ENCODE data around the gene FBXO9. TPM values are rescaled to one million over a fixed set of nuclear protein-coding genes. Genes with fewer than 3 reads are reported as not detected.

The FBXO9 gene
- 10 to 100 TPM; 46.2 to 72.0 (median 51.8) TPM for polyA plus RNA-seq (ENCODE audit: low read depth in 6 of 6)

DNA sequence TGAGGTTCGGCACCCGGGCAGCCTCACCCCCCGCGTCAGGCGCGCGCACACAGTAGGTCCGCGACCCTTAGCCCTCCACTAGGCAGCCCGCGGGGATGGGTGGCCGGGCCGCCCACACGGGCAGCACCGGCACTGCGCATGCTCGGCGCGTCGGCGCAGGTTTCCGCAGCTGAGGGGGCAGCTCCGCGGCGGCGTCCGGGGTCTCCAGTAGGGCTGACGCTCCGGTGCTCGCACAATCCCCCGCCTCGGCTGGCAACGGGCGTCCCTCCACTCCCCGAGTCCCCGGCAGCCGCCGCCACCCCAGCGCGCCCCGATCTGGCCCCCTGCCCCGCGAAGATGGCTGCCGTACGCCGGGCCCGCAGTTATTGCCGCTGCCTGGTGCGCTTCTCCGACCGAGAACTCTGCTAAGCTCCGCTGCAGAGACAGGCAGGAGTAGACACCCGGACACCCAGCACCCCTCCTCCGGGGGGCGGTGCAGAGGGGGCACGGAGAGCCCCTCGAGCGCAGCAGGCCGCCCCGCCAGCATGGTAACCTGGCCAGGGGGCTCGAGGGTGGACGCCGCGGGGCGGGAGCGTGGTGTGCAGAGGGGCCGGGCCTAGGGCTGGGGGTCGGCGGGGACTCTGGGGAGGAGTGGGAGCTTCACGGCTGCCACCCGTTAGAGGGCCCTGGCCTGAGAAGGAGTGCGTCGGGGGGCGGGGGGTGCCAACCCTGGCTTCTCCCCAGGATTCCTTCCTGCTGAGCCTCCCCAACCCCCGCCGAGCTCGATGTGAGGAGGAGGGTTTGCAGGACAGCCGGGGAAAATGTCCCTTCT is at the start of gene FBXO9:
TSS of gene FBXO9 (plus strand) at position 139 of the 811 bp plus-strand sequence. CDS start at position 525, 386 bp downstream.
- DNase-seq (peak; percentile 85), ATAC-seq (ENCODE audit: low read depth in 2 of 2) (peak; percentile 57 to 58)
- no peaks in the 10 kb centered on the region for H3K27me3 Mint-ChIP-seq
- H3K4me1 Mint-ChIP-seq = peaks cover 11 to 46% (median 39%) of the 10 kb centered on the region in 3 donors
- H3K27ac Mint-ChIP-seq = peak within 1 kb of the TSS; percentile 74 to 99 (median 97)
- no peaks in the 10 kb centered on the region for H3K36me3 Mint-ChIP-seq
- H3K9me3 Mint-ChIP-seq = no peaks in the 10 kb centered on the region
- peak within 1 kb of the TSS; percentile 92 to 100 (median 99) for H3K4me3 Mint-ChIP-seq

DNA sequence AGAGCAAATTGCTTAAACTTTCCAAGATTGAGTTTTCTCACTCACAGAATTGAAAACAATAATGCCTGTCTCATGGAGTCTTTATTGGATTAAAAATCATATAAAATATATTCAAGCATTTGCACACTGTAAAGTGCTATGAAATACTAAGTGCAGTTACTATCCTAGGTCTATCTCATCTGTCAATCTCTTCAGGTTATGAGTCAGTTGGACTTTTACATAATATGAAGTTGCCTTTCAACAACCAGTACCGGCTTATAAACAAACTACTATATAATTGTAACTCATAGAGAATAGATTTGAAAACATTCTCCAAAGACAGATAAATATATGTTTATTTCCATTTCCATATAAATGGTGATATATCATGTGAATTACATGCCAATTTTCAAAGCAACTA is 49.7 kb upstream of the FBXO9 start:
- DNase-seq (no peak), ATAC-seq (ENCODE audit: low read depth in 2 of 2) (no peak)
- Mint-ChIP-seq H3K36me3 (peaks cover 37 to 53% of the 10 kb centered on the region in 2 donors), H3K4me1 (peaks cover 0 to 10% (median 0%) of the 10 kb centered on the region in 3 donors), H3K9me3 (no peaks in the 10 kb centered on the region), H3K27me3 (no peaks in the 10 kb centered on the region), H3K27ac (no peak overlapping the region), H3K4me3 (no peak overlapping the region)

DNA sequence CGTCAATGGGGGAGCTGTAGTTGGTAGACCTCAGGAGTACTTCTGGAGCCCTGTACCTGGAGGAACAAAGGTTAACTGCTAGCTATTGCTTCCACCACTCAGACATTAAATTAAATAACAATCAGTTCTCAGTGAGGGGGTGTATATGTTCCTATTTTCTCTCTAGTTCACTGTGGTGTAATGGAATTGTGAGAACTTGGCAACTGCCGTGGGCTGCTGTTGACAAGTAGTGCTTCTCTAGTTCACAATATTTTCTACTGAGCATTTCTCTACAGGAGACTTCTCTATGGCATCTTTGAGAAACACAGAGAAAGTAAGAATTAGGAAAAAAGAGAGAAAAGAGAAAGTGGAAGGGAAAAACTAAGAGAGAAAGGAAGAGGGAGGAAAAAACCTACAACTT is 46.8 kb upstream of the FBXO9 start:
- no peaks in the 10 kb centered on the region for H3K9me3 Mint-ChIP-seq
- DNase-seq (no peak), ATAC-seq (ENCODE audit: low read depth in 2 of 2) (no peak)
- no peaks in the 10 kb centered on the region for H3K27me3 Mint-ChIP-seq
- H3K4me3 Mint-ChIP-seq = no peak overlapping the region
- peaks cover 33 to 37% of the 10 kb centered on the region in 2 donors for H3K36me3 Mint-ChIP-seq
- peaks cover 0 to 14% (median 0%) of the 10 kb centered on the region in 3 donors for H3K4me1 Mint-ChIP-seq
- H3K27ac Mint-ChIP-seq = no peak overlapping the region

DNA sequence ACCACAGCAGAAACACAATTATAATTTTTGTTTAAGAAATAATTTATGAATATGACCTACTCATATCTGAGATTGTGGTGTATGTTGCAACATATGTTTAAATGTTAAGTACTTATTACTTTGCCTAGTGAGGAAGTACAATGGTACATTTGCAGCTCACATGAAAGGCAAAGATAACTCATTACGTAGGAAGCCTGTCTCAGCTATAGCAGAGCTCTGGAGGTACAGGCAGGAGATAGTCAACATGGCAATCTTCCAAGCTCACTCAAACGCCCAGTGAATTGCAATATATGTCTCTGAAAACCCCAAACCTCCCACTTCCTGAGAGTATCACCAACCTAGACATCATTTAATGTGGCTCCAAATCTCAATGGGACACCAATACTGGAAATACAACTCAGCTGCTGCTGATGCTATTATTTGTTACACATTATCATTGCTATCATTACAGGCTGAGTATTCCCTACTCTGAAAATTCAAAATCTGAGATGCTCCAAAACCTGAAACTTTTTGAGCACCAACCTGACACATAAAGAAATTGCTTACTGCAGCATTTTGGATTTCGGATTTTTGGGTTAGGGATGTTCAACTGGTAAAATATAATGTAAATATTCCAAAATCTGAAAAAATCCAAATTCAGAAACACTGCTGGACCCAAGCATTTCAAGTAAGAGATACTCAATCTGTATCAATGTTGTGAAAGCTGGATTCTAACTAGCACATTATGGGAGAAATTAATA is 45.0 kb upstream of the FBXO9 start:
- no peak overlapping the region for H3K27ac Mint-ChIP-seq
- no peaks in the 10 kb centered on the region for H3K9me3 Mint-ChIP-seq
- no peak overlapping the region for H3K4me3 Mint-ChIP-seq
- ATAC-seq (ENCODE audit: low read depth in 2 of 2) (no peak), DNase-seq (no peak)
- H3K36me3 Mint-ChIP-seq = peaks cover 29 to 32% of the 10 kb centered on the region in 2 donors
- H3K27me3 Mint-ChIP-seq = no peaks in the 10 kb centered on the region
- H3K4me1 Mint-ChIP-seq = peaks cover 0 to 14% (median 0%) of the 10 kb centered on the region in 3 donors

DNA sequence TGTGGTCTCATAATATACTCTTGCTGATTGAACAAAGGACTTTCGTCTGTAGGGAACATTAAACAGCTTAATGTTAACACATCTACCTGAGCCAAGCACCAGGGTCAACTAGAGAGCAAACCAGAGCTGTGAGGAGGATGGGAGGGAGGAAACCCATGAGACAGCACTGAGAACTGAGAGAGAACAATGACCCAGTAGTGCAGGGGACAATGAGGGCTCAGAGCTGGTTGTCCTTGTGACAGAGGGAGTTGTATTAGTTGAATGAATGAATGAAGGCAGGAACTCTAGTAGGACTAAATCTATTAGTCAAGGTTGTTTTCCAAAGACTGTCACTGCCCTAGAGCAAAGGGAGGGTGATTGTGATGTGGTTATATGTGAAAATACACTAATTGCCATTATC is 41.9 kb upstream of the FBXO9 start:
- no peak for ATAC-seq (ENCODE audit: low read depth in 2 of 2)
- H3K4me3 Mint-ChIP-seq = peak overlapping the region in 1 of 8 donors; percentile 54
- peaks cover 0 to 4% (median 0%) of the 10 kb centered on the region in 3 donors for H3K4me1 Mint-ChIP-seq
- no peaks in the 10 kb centered on the region for H3K9me3 Mint-ChIP-seq
- peaks cover 25 to 27% of the 10 kb centered on the region in 2 donors for H3K36me3 Mint-ChIP-seq
- H3K27me3 Mint-ChIP-seq = no peaks in the 10 kb centered on the region
- H3K27ac Mint-ChIP-seq = no peak overlapping the region
- DNase-seq = no peak

DNA sequence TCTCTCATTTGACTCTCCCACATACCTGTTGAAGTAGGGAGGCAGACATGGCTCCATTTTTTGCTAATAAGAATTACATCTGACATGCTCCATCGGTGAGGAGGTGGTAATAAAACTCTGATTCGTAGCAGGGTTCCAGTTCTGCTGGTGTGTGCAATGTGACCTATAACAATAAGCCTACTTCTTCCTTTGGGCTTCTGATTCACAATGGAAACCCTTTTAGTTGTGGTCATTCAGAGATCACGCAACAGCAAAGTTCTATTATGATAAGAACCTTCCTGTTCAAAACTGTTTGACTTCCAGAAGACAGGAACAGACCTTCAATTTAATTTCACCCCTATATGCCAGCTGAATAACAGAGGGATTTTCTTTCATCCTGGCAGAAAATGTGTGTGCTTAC is 38.7 kb upstream of the FBXO9 start:
- no peak for ATAC-seq (ENCODE audit: low read depth in 2 of 2)
- Mint-ChIP-seq H3K9me3 (no peaks in the 10 kb centered on the region), H3K4me1 (no peaks in the 10 kb centered on the region), H3K27me3 (no peaks in the 10 kb centered on the region), H3K36me3 (peaks cover 31 to 49% of the 10 kb centered on the region in 2 donors), H3K4me3 (no peak overlapping the region), H3K27ac (no peak overlapping the region)
- DNase-seq = no peak

DNA sequence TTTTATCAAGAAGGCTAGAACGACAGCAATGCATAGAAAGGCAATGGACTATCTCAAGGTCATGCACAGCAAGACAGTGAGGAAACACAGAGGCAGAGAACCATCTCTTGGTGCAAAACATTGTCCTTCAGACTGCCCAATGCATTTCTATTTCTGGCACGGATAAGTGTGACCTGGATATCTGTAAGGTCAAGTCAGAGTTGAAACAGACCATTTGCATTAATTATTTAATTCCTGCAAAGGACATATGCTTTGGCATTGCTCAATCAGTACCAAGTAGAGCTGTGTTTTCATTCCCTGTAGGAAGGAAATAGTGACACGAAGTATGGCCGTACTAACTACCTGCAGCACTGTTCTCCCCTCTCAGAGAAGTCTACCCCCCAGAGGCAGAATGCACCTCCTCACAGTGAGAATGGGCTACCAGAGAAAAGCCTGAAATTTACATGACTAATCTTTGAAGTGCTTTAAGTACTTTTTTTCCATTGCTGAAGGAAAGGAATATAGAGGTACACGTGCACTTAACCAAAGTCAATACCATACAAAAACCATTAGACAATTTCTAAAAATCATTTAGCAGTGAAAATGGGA is 38.0 kb upstream of the FBXO9 start:
- H3K4me1 Mint-ChIP-seq = no peaks in the 10 kb centered on the region
- DNase-seq = no peak
- H3K9me3 Mint-ChIP-seq = no peaks in the 10 kb centered on the region
- no peak for ATAC-seq (ENCODE audit: low read depth in 2 of 2)
- no peak overlapping the region for H3K4me3 Mint-ChIP-seq
- H3K27ac Mint-ChIP-seq = no peak overlapping the region
- peaks cover 30 to 49% of the 10 kb centered on the region in 2 donors for H3K36me3 Mint-ChIP-seq
- no peaks in the 10 kb centered on the region for H3K27me3 Mint-ChIP-seq

DNA sequence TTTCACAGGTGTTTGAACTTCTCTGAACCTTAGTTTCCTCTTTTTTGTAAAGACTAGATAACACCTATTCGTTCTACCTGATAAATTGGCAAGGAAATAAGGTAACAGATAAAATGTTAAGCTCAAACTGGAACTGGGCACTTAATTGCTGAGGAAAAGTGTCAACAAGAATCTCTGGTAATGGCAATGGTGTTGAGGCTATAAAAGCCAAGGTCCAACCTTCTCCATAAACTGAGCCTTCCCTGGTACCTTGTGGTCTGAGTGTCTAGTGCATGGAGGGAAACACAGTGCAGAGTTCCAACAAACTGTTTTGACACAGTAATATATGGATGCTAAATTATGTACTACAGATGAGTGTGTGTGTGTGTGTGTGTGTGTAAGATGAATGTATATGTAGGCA is 36.7 kb upstream of the FBXO9 start:
- peaks cover 38 to 52% of the 10 kb centered on the region in 2 donors for H3K36me3 Mint-ChIP-seq
- H3K4me1 Mint-ChIP-seq = no peaks in the 10 kb centered on the region
- ATAC-seq (ENCODE audit: low read depth in 2 of 2) (no peak), DNase-seq (no peak)
- no peaks in the 10 kb centered on the region for H3K9me3 Mint-ChIP-seq
- H3K27ac Mint-ChIP-seq = peak overlapping the region in 1 of 6 donors; percentile 28
- no peak overlapping the region for H3K4me3 Mint-ChIP-seq
- H3K27me3 Mint-ChIP-seq = no peaks in the 10 kb centered on the region

DNA sequence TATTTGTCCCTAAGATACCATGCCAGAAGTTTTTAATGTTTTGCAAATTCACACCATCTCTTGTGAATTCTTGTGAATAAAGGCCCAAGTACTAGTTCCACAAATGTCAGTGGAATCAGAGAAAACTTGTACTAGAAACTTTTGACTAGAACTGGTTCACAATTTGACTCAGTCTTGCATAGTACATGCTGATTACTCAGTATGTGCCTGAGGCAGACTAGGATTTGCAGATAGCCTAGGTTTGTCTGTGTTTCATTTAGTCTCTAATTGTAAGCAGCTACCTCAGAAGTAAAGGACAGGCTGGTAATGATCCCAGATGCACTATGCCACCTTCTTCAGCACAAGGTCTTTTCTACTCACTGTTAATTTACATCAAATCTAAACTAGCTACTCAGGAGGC is 35.9 kb upstream of the FBXO9 start:
- no peaks in the 10 kb centered on the region for H3K9me3 Mint-ChIP-seq
- H3K27ac Mint-ChIP-seq = no peak overlapping the region
- peaks cover 46 to 49% of the 10 kb centered on the region in 2 donors for H3K36me3 Mint-ChIP-seq
- H3K4me1 Mint-ChIP-seq = no peaks in the 10 kb centered on the region
- ATAC-seq (ENCODE audit: low read depth in 2 of 2) = no peak
- no peaks in the 10 kb centered on the region for H3K27me3 Mint-ChIP-seq
- no peak overlapping the region for H3K4me3 Mint-ChIP-seq
- DNase-seq = no peak

DNA sequence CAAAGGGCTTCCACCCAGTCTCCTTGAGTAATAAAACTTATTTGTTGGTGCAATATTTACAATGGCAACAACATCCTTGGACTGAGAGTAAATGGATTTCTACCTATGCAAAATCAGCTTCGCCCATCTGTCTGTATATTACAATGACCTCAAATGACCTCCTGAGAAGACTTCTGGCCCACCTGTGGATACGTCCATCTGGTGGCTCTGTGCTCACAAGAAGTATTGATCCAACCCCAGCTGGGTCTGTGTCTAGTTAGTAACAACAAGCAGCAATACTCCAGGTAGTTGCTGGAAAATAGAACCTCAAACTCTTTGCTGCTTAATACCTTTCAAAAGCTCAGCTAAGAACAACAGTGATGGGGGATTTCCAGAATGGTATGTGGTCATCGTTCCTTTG is 35.4 kb upstream of the FBXO9 start:
- H3K4me1 Mint-ChIP-seq = no peaks in the 10 kb centered on the region
- H3K27me3 Mint-ChIP-seq = no peaks in the 10 kb centered on the region
- H3K9me3 Mint-ChIP-seq = no peaks in the 10 kb centered on the region
- H3K27ac Mint-ChIP-seq = no peak overlapping the region
- ATAC-seq (ENCODE audit: low read depth in 2 of 2) (no peak), DNase-seq (no peak)
- H3K36me3 Mint-ChIP-seq = peaks cover 51 to 54% of the 10 kb centered on the region in 2 donors
- H3K4me3 Mint-ChIP-seq = no peak overlapping the region

DNA sequence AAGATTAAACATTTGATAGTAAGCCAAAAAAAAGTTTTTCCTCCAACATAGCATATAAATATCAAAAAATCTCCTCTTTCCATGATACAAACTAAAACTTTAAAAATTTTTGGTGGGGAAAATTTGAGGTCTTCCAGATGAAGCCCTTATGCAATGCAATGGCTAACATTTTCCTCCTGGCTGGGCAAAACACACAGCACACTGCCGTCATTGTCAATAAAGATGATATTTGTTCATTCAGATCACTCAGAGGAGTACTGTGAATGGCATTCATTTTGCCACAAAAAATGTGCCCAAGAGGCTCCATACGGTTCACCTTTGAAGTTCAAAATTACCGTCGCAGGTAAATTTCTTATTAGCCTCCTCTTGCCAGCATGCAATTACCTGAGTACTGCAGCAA is 33.9 kb upstream of the FBXO9 start:
- ATAC-seq (ENCODE audit: low read depth in 2 of 2) (no peak), DNase-seq (no peak)
- peaks cover 50 to 54% of the 10 kb centered on the region in 2 donors for H3K36me3 Mint-ChIP-seq
- H3K4me1 Mint-ChIP-seq = no peaks in the 10 kb centered on the region
- H3K27ac Mint-ChIP-seq = no peak overlapping the region
- no peak overlapping the region for H3K4me3 Mint-ChIP-seq
- no peaks in the 10 kb centered on the region for H3K9me3 Mint-ChIP-seq
- no peaks in the 10 kb centered on the region for H3K27me3 Mint-ChIP-seq

DNA sequence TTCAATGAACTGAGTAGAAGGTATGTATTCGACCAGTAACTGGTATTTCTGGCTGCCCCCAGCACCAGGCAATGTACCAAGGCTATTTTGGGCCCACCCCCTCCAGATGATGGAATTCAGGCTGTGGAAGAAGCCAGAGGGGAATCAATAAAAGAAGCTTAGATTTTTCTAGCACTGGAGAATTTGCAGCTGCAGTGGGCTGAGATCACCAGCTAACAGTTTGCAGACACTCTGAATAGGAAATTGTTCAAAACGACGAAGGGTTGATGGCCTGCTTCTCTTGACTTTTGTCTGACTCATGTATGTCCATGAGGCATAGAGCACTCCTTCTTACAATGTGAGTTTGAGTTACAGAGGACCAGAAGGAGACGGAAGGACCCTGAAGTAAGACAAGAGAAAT is 32.4 kb upstream of the FBXO9 start:
- H3K4me1 Mint-ChIP-seq = peaks cover 0 to 5% (median 0%) of the 10 kb centered on the region in 3 donors
- no peak overlapping the region for H3K27ac Mint-ChIP-seq
- no peak overlapping the region for H3K4me3 Mint-ChIP-seq
- no peaks in the 10 kb centered on the region for H3K27me3 Mint-ChIP-seq
- H3K36me3 Mint-ChIP-seq = peaks cover 50 to 52% of the 10 kb centered on the region in 2 donors
- H3K9me3 Mint-ChIP-seq = no peaks in the 10 kb centered on the region
- DNase-seq (no peak), ATAC-seq (ENCODE audit: low read depth in 2 of 2) (no peak)

DNA sequence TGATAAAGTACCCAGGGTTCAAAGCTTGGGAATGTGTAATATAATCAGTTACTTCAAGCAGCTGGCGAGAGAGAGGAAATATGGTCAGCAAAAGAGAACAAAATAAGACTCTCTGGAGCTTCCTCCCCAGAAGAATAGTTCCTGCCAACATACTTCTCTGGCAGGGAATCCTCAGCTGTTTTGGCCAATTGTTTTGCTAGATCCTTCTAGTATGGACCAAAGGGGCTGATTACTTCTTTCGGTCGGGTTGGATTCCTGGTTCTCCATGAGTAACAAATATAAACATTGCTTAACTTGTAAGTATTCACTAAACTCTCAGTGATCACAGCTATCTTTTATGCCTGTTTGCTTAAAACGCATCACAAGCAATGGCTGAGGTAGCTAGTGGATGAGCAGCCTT is 31.4 kb upstream of the FBXO9 start:
- Mint-ChIP-seq H3K4me3 (no peak overlapping the region), H3K36me3 (peaks cover 45 to 46% of the 10 kb centered on the region in 2 donors), H3K27me3 (no peaks in the 10 kb centered on the region), H3K27ac (no peak overlapping the region), H3K4me1 (peaks cover 0 to 5% (median 0%) of the 10 kb centered on the region in 3 donors), H3K9me3 (no peaks in the 10 kb centered on the region)
- ATAC-seq (ENCODE audit: low read depth in 2 of 2) (no peak), DNase-seq (no peak)
